Suprapubic skin (tissue), 3 donors: Measurements from ENCODE around the gene LAMA5.

Source experiments
- CTCF ChIP-seq, 2 donors: fragments of 200-600 bp in 1 of 2; fragments of 450-650 bp in 1 of 2; sonication (generic) in 1 of 2; IDR thresholded peaks; one replicate each; pipeline ENCODE4 v1.5.1; 2016 to 2019; ENCODE audit warnings: antibody characterized with exemption in 2 of 2, mild to moderate bottlenecking in 1 of 2, moderate library complexity in 1 of 2
- POLR2A ChIP-seq, 2 donors: fragments of 450-650 bp; IDR thresholded peaks; one replicate each; pipeline ENCODE4 v1.6.1; 2017; ENCODE audit warnings: antibody characterized with exemption in 2 of 2, mild to moderate bottlenecking in 2 of 2, moderate library complexity in 2 of 2

DNA sequence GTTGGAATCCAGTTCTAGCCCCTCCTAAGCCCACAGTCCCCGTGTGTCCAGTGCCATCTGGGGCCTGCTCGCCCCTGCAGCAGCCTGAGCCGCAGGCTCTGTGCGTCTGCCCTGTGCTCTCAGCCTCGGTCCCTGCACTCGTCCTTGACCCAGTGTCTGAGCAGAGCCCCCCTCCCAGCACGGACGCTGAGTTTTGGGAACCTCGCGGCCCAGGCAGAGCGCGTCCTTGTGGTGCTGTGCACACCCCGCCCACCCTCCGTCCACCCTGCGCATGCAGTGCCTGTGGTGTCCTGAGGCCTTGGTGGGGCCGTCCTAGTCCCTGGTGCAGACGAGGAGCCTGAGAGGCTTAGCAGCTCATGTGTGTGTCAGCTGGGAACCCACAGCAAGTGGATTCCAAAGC lies 97.2 kb downstream of the LAMA5 start:
- no peak for TF ChIP-seq CTCF (IDR thresholded peaks at IDR 0.05)
- TF ChIP-seq POLR2A (IDR thresholded peaks at IDR 0.05), result no peak
